NCI-H2171 treated with DMSO at 0.1 percent for 48 hours (cell line): Measurements from ENCODE around the gene HSPBAP1.
"Not testable (repeated sequence)": the region's sequence is repeated elsewhere in the genome, so short reads cannot be mapped to it uniquely, and the experiment has no call there.

Experiments
- DNase-seq: peaks from one replicate; lab custom pipeline; 2025; lab: John Stamatoyannopoulos, UW

HSPBAP1 gene

GRCh38 chr3:122785231-122785630, 8.4 kb downstream of the HSPBAP1 start:
- no peak for DNase-seq

GRCh38 chr3:122784436-122784835, 9.2 kb downstream of the HSPBAP1 start:
- DNase-seq: no peak

- no peak for DNase-seq
Measured at GRCh38 chr3:122782804-122783203, 10.8 kb downstream of the HSPBAP1 start.

- no peak for DNase-seq
Measured at GRCh38 chr3:122777563-122777962, 16.1 kb downstream of the HSPBAP1 start.

- no peak for DNase-seq
Measured at GRCh38 chr3:122776675-122777468, 16.8 kb downstream of the HSPBAP1 start.

GRCh38 chr3:122774564-122774963, 19.1 kb downstream of the HSPBAP1 start:
- DNase-seq: no peak

GRCh38 chr3:122773944-122774509, 19.6 kb downstream of the HSPBAP1 start:
- DNase-seq: no peak

- no peak for DNase-seq
Measured at GRCh38 chr3:122772827-122773226, 20.8 kb downstream of the HSPBAP1 start.

- no peak for DNase-seq
Measured at GRCh38 chr3:122770521-122771202, 23.0 kb downstream of the HSPBAP1 start.

- no peak for DNase-seq
Measured at GRCh38 chr3:122767540-122768372, 25.9 kb downstream of the HSPBAP1 start.

- DNase-seq: no peak
Measured at GRCh38 chr3:122766430-122766829, 27.2 kb downstream of the HSPBAP1 start.

GRCh38 chr3:122760453-122761271, 33.0 kb downstream of the HSPBAP1 start:
- DNase-seq: no peak

GRCh38 chr3:122758877-122759560, 34.6 kb downstream of the HSPBAP1 start:
- DNase-seq: no peak

GRCh38 chr3:122755491-122755890, 38.1 kb downstream of the HSPBAP1 start:
- no peak for DNase-seq

- DNase-seq: no peak
Measured at GRCh38 chr3:122754929-122755328, 38.7 kb downstream of the HSPBAP1 start.

GRCh38 chr3:122748347-122748746, 45.3 kb downstream of the HSPBAP1 start:
- no peak for DNase-seq

GRCh38 chr3:122747295-122747694, 46.3 kb downstream of the HSPBAP1 start:
- not testable (repeated sequence) for DNase-seq

- DNase-seq: no peak
Measured at GRCh38 chr3:122745369-122746021, 48.1 kb downstream of the HSPBAP1 start.

- DNase-seq: no peak
Measured at GRCh38 chr3:122743581-122744120, 50.0 kb downstream of the HSPBAP1 start.

GRCh38 chr3:122742234-122742633, 51.4 kb downstream of the HSPBAP1 start:
- no peak for DNase-seq
